Naive thymus-derived CD4-positive, alpha-beta T cell (primary cell): ENCODE measurements around the gene TNFSF13. TPM values are rescaled to one million over a fixed set of nuclear protein-coding genes. Genes with fewer than 3 reads are reported as not detected.
A peak's percentile ranks its signal among the peaks of the same experiment; 100 is the strongest.

Experiments used
- ATAC-seq: fragments of 150-1000 bp; cut with Tn5 transposase; 2 replicates; pipeline ENCODE4 v1.10.0; 2021; ENCODE audit warnings: mild to moderate bottlenecking, moderate library complexity
- CTCF ChIA-PET: fragments of 350-600 bp; sonication (Branson Sonifier 250); formaldehyde crosslinking; loops from one replicate; lab custom pipeline; 2021; ENCODE audit warnings: antibody characterized with exemption; lab: Charles Lee
- POLR2A ChIA-PET: fragments of 350-600 bp; sonication (Branson Sonifier 250); formaldehyde crosslinking; loops from one replicate; lab custom pipeline; 2021; ENCODE audit warnings: antibody characterized with exemption, inconsistent platforms; lab: Charles Lee
- DNase-seq, 9 donors: peaks; one replicate each; pipeline versions ENCODE4 v3.0.0 to v3.0.0-alpha.2; 2020 to 2022; ENCODE audit warnings: mixed read lengths in 1 of 9
- H3K27ac ChIP-seq: one replicate; pipeline ENCODE4 v1.7.0; 2013; ENCODE audit warnings: mild to moderate bottlenecking, low read depth, low read length, moderate library complexity
- H3K27me3 ChIP-seq, 2 donors: one replicate each; pipeline ENCODE4 v1.7.0; 2013; ENCODE audit warnings: low read length in 2 of 2, mild to moderate bottlenecking in 2 of 2, moderate library complexity in 2 of 2; ENCODE audit not compliant: control insufficient read depth in 2 of 2, insufficient read depth in 2 of 2
- H3K36me3 ChIP-seq, 3 experiments: 1 replicate in 2 of 3; 2 replicates in 1 of 3; pipeline ENCODE4 v1.7.0; 2013; ENCODE audit warnings: low read length in 3 of 3, mild to moderate bottlenecking in 3 of 3, moderate library complexity in 1 of 3; ENCODE audit not compliant: insufficient read depth in 3 of 3, control insufficient read depth in 2 of 3
- H3K4me1 ChIP-seq, 2 donors: one replicate each; pipeline ENCODE4 v1.7.0; 2013; ENCODE audit warnings: low read length in 2 of 2, mild to moderate bottlenecking in 2 of 2, moderate library complexity in 1 of 2; ENCODE audit not compliant: control insufficient read depth in 2 of 2, insufficient read depth in 2 of 2
- H3K4me3 ChIP-seq: 2 replicates; pipeline ENCODE4 v1.7.0; 2013; ENCODE audit warnings: mild to moderate bottlenecking, low read length
- H3K9me3 ChIP-seq, 3 experiments: 1 replicate in 2 of 3; 2 replicates in 1 of 3; pipeline ENCODE4 v1.7.0; 2013; ENCODE audit warnings: low read length in 3 of 3; ENCODE audit not compliant: control insufficient read depth in 2 of 3
- H3K27ac Mint-ChIP-seq, 9 donors: one replicate each; pipeline ENCODE4 v1.8.0; 2020 to 2022; ENCODE audit warnings: mixed read lengths in 9 of 9, mild to moderate bottlenecking in 8 of 9, moderate library complexity in 5 of 9, inconsistent platforms in 2 of 9
- H3K27me3 Mint-ChIP-seq, 5 donors: one replicate each; pipeline ENCODE4 v1.8.0; 2021 to 2022; ENCODE audit warnings: mixed read lengths in 5 of 5, mild to moderate bottlenecking in 1 of 5
- H3K36me3 Mint-ChIP-seq, 5 donors: one replicate each; pipeline ENCODE4 v1.8.0; 2020 to 2022; ENCODE audit warnings: mixed read lengths in 5 of 5, mild to moderate bottlenecking in 3 of 5, inconsistent platforms in 1 of 5
- H3K4me1 Mint-ChIP-seq, 7 donors: one replicate each; pipeline ENCODE4 v1.8.0; 2020 to 2022; ENCODE audit warnings: mixed read lengths in 7 of 7, mild to moderate bottlenecking in 3 of 7, inconsistent platforms in 1 of 7
- H3K4me3 Mint-ChIP-seq, 10 donors: one replicate each; pipeline ENCODE4 v1.8.0; 2020 to 2022; ENCODE audit warnings: mild to moderate bottlenecking in 10 of 10, mixed read lengths in 10 of 10, moderate library complexity in 6 of 10, inconsistent platforms in 2 of 10
- H3K9me3 Mint-ChIP-seq, 11 donors: one replicate each; pipeline ENCODE4 v1.8.0; 2020 to 2022; ENCODE audit warnings: mixed read lengths in 11 of 11, mild to moderate bottlenecking in 4 of 11, inconsistent platforms in 1 of 11, moderate library complexity in 1 of 11
- intact Hi-C, 2 donors: fragments of 100-400 bp; cut with micrococcal nuclease; formaldehyde crosslinking; loops; one replicate each; pipeline ENCODE4 v1.15.1; 2023
- polyA plus RNA-seq, 2 donors: library from polyadenylated mRNA; unstranded; fragments of 300-500 nt; fragmentation: Illumina TruSeq; gene quantifications; one replicate each; pipeline ENCODE4 v1.2.3, GENCODE V29; 2021
- total RNA-seq, 6 experiments: library from RNA in 5 of 6; stranded (reverse) in 5 of 6; gene quantifications; 1 replicate in 5 of 6; 2 replicates in 1 of 6; pipeline ENCODE4 v1.2.3 and lab custom pipeline; 2021 to 2026

The TNFSF13 gene
- total and polyA plus RNA-seq, 7 experiments from 2014 or later = 1.1 to 45.6 (median 3.2) TPM

GRCh38 chr17:7587420-7588151, 29.0 kb downstream of the TNFSF13 start:
- H3K4me3 Mint-ChIP-seq = peak overlapping the region in 1 of 10 donors; percentile 17
- POLR2A ChIA-PET = interaction anchor here (0.6 to 4.7 kb wide), 6 partner anchors 14 to 227 kb away, joined by 3 to 34 read pairs (median 4); partner anchors contain the start of genes FXR2, WRAP53 and ZBTB4
- Histone ChIP-seq H3K27me3 (no peaks in the 10 kb centered on the region), H3K27ac (no peak overlapping the region), H3K4me1 (peaks cover 17 to 22% of the 10 kb centered on the region in 2 donors), H3K36me3 (peaks cover 0 to 47% (median 19%) of the 10 kb centered on the region in 3 experiments), H3K9me3 (no peaks in the 10 kb centered on the region), H3K4me3 (no peak overlapping the region)
- H3K36me3 Mint-ChIP-seq = peaks cover 0 to 20% (median 3%) of the 10 kb centered on the region in 5 donors
- H3K4me1 Mint-ChIP-seq = peaks cover 15 to 27% (median 22%) of the 10 kb centered on the region in 7 donors
- DNase-seq = no peak
- ATAC-seq = no peak
- CTCF ChIA-PET = interaction anchor here (1.1 to 1.4 kb wide), 2 partner anchors 13 to 64 kb away, joined by 4 to 6 read pairs; no protein-coding TSS in a partner anchor
- H3K27me3 Mint-ChIP-seq = no peaks in the 10 kb centered on the region
- intact Hi-C loops = loop anchor here in 1 of 2 donors (2.0 kb wide), 2 partner anchors 15 to 65 kb away; no protein-coding TSS in a partner anchor
- H3K27ac Mint-ChIP-seq = peak overlapping the region in 3 of 9 donors; percentile 16 to 38 (median 18)
- H3K9me3 Mint-ChIP-seq = no peaks in the 10 kb centered on the region

- Histone ChIP-seq H3K27me3 (no peaks in the 10 kb centered on the region), H3K36me3 (peaks cover 6 to 58% (median 25%) of the 10 kb centered on the region in 3 experiments), H3K9me3 (no peaks in the 10 kb centered on the region), H3K27ac (no peak overlapping the region), H3K4me1 (peaks cover 10 to 14% of the 10 kb centered on the region in 2 donors), H3K4me3 (no peak overlapping the region)
- H3K27ac Mint-ChIP-seq = peak overlapping the region in 1 of 9 donors; percentile 30
- ChIA-PET POLR2A (interaction anchor here (0.8 to 2.5 kb wide), 11 partner anchors 8 to 152 kb away, joined by 3 to 13 read pairs (median 5); partner anchors contain the start of genes CD68, FXR2, TP53 and ZBTB4), CTCF (interaction anchor here (0.6 to 3.0 kb wide), 14 partner anchors 8 to 234 kb away, joined by 3 to 19 read pairs (median 4); partner anchors contain the start of genes ATP1B2, TMEM95, TP53 and WRAP53)
- no peak for DNase-seq
- intact Hi-C loops = loop anchor here (1.0 to 2.0 kb wide), 7 partner anchors 16 to 308 kb away; partner anchors contain the start of gene SENP3 (in 1 of the 2)
- no peaks in the 10 kb centered on the region for H3K27me3 Mint-ChIP-seq
- ATAC-seq = no peak
- H3K4me1 Mint-ChIP-seq = peaks cover 12 to 21% (median 17%) of the 10 kb centered on the region in 7 donors
- H3K36me3 Mint-ChIP-seq = peaks cover 6 to 26% (median 7%) of the 10 kb centered on the region in 5 donors
- no peaks in the 10 kb centered on the region for H3K9me3 Mint-ChIP-seq
- H3K4me3 Mint-ChIP-seq = no peak overlapping the region
Observed at GRCh38 chr17:7588553-7589203, 30.1 kb downstream of the TNFSF13 start.

GRCh38 chr17:7589204-7589868, 30.8 kb downstream of the TNFSF13 start:
- intact Hi-C loops = loop anchor here (1.0 to 2.0 kb wide), 7 partner anchors 17 to 309 kb away; partner anchors contain the start of gene SENP3 (in 1 of the 2)
- DNase-seq (peak; percentile 54 to 72 (median 63)), ATAC-seq (peak; percentile 87)
- CTCF ChIA-PET = interaction anchor here (0.6 to 3.0 kb wide), 18 partner anchors 9 to 235 kb away, joined by 3 to 19 read pairs (median 4); partner anchors contain the start of genes ATP1B2, SAT2, TMEM256 and TMEM95
- Mint-ChIP-seq H3K4me1 (peaks cover 9 to 14% (median 13%) of the 10 kb centered on the region in 7 donors), H3K9me3 (no peaks in the 10 kb centered on the region), H3K4me3 (no peak overlapping the region), H3K36me3 (peaks cover 6 to 31% (median 14%) of the 10 kb centered on the region in 5 donors), H3K27me3 (no peaks in the 10 kb centered on the region), H3K27ac (peak overlapping the region in 2 of 9 donors; percentile 13 to 38)
- Histone ChIP-seq H3K36me3 (peaks cover 13 to 65% (median 29%) of the 10 kb centered on the region in 3 experiments), H3K4me3 (no peak overlapping the region), H3K9me3 (no peaks in the 10 kb centered on the region), H3K27ac (no peak overlapping the region), H3K27me3 (no peaks in the 10 kb centered on the region), H3K4me1 (peaks cover 8 to 11% of the 10 kb centered on the region in 2 donors)
- POLR2A ChIA-PET = interaction anchor here (0.6 to 2.5 kb wide), 15 partner anchors 9 to 153 kb away, joined by 3 to 13 read pairs (median 4); partner anchors contain the start of genes CD68, FGF11, FXR2 and TP53

GRCh38 chr17:7589891-7590691, 31.5 kb downstream of the TNFSF13 start, which contains the start of gene SOX15:
SOX15 (minus strand) TSS chr17:7590094; CDS start chr17:7589676, 418 bp downstream.
- ChIA-PET POLR2A (interaction anchor here (0.6 to 2.5 kb wide), 12 partner anchors 9 to 153 kb away, joined by 3 to 13 read pairs (median 4); partner anchors contain the start of genes FGF11 and TP53), CTCF (interaction anchor here (0.6 to 3.0 kb wide), 14 partner anchors 9 to 234 kb away, joined by 3 to 19 read pairs (median 4); partner anchors contain the start of genes ATP1B2, SAT2, TMEM256 and TP53)
- H3K36me3 Mint-ChIP-seq = peaks cover 6 to 34% (median 16%) of the 10 kb centered on the region in 5 donors
- ATAC-seq = no peak
- H3K4me1 Mint-ChIP-seq = peaks cover under 1 to 6% (median 5%) of the 10 kb centered on the region in 7 donors
- Histone ChIP-seq H3K4me1 (peaks cover 2 to 4% of the 10 kb centered on the region in 2 donors), H3K9me3 (no peaks in the 10 kb centered on the region), H3K36me3 (peaks cover 16 to 72% (median 29%) of the 10 kb centered on the region in 3 experiments), H3K27ac (no peak within 1 kb of the TSS), H3K27me3 (no peaks in the 10 kb centered on the region), H3K4me3 (no peak within 1 kb of the TSS)
- H3K27me3 Mint-ChIP-seq = no peaks in the 10 kb centered on the region
- no peak within 1 kb of the TSS for H3K4me3 Mint-ChIP-seq
- intact Hi-C loops = loop anchor here (1.0 to 2.0 kb wide), 7 partner anchors 17 to 310 kb away; partner anchors contain the start of gene SENP3 (in 1 of the 2)
- no peak for DNase-seq
- H3K27ac Mint-ChIP-seq = peak within 1 kb of the TSS in 6 of 9 donors; percentile 6 to 38 (median 25)
- no peaks in the 10 kb centered on the region for H3K9me3 Mint-ChIP-seq

GRCh38 chr17:7590743-7591142, 32.2 kb downstream of the TNFSF13 start:
- ATAC-seq = no peak
- POLR2A ChIA-PET = interaction anchor here (1.5 to 2.5 kb wide), 4 partner anchors 10 to 96 kb away, joined by 4 to 13 read pairs (median 6); partner anchors contain the start of gene TP53
- H3K4me1 Mint-ChIP-seq = peaks cover 0 to 3% (median 2%) of the 10 kb centered on the region in 7 donors
- H3K27ac ChIP-seq = no peak overlapping the region
- H3K9me3 Mint-ChIP-seq = no peaks in the 10 kb centered on the region
- H3K27me3 Mint-ChIP-seq = no peaks in the 10 kb centered on the region
- peaks cover 0 to 3% of the 10 kb centered on the region in 2 donors for H3K4me1 ChIP-seq
- peaks cover 10 to 41% (median 22%) of the 10 kb centered on the region in 5 donors for H3K36me3 Mint-ChIP-seq
- intact Hi-C loops = no loop called here
- H3K27ac Mint-ChIP-seq = peak overlapping the region in 4 of 9 donors; percentile 6 to 36 (median 25)
- no peak overlapping the region for H3K4me3 ChIP-seq
- H3K9me3 ChIP-seq = no peaks in the 10 kb centered on the region
- no peak overlapping the region for H3K4me3 Mint-ChIP-seq
- H3K36me3 ChIP-seq = peaks cover 21 to 79% (median 32%) of the 10 kb centered on the region in 3 experiments
- no peak for DNase-seq
- H3K27me3 ChIP-seq = no peaks in the 10 kb centered on the region
- CTCF ChIA-PET = interaction anchor here (1.8 to 3.0 kb wide), 3 partner anchors 30 to 154 kb away, joined by 5 to 19 read pairs (median 8); no protein-coding TSS in a partner anchor
